ENCODE results near the gene ZFP36L1.

DNA sequence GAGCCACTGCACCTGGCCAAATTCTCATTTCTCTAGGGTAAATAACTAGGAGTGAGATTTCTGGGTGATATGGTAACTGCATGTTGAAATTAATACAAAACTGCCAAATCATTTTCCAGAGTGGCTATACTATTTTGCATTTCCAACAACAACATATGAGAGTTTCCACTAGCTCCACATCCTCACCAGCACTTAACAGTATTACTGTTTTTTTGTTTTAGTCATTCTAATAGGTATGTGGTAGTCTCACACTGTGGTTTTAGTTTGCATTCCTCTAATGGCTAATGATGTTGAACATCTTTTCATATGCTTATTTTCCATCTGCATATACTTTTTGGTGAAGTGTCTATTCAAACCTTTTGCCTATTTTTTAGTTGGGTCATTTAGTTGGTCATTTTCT is 5.8 kb upstream of the ZFP36L1 start:
- TF ChIP-seq CTCF (IDR thresholded peaks at IDR 0.05) (no peak), ZFX (IDR thresholded peaks at IDR 0.05; ENCODE audit: borderline replicate concordance) (no peak)
